Naive thymus-derived CD4-positive, alpha-beta T cell (primary cell): ENCODE results near the gene PDZD4. TPM values are rescaled to one million over a fixed set of nuclear protein-coding genes. Genes with fewer than 3 reads are reported as not detected.
A peak's percentile ranks its signal among the peaks of the same experiment; 100 is the strongest.

ENCODE experiments used
- ATAC-seq: fragments of 150-1000 bp; cut with Tn5 transposase; 2 replicates; pipeline ENCODE4 v1.10.0; 2021; ENCODE audit warnings: mild to moderate bottlenecking, moderate library complexity
- CTCF ChIA-PET: fragments of 350-600 bp; sonication (Branson Sonifier 250); formaldehyde crosslinking; loops from one replicate; lab custom pipeline; 2021; ENCODE audit warnings: antibody characterized with exemption; lab: Charles Lee
- POLR2A ChIA-PET: fragments of 350-600 bp; sonication (Branson Sonifier 250); formaldehyde crosslinking; loops from one replicate; lab custom pipeline; 2021; ENCODE audit warnings: antibody characterized with exemption, inconsistent platforms; lab: Charles Lee
- DNase-seq, 9 donors: peaks; one replicate each; pipeline versions ENCODE4 v3.0.0 to v3.0.0-alpha.2; 2020 to 2022; ENCODE audit warnings: mixed read lengths in 1 of 9
- H3K27ac ChIP-seq: one replicate; pipeline ENCODE4 v1.7.0; 2013; ENCODE audit warnings: mild to moderate bottlenecking, low read depth, low read length, moderate library complexity
- H3K27me3 ChIP-seq, 2 donors: one replicate each; pipeline ENCODE4 v1.7.0; 2013; ENCODE audit warnings: low read length in 2 of 2, mild to moderate bottlenecking in 2 of 2, moderate library complexity in 2 of 2; ENCODE audit not compliant: control insufficient read depth in 2 of 2, insufficient read depth in 2 of 2
- H3K36me3 ChIP-seq, 3 experiments: 1 replicate in 2 of 3; 2 replicates in 1 of 3; pipeline ENCODE4 v1.7.0; 2013; ENCODE audit warnings: low read length in 3 of 3, mild to moderate bottlenecking in 3 of 3, moderate library complexity in 1 of 3; ENCODE audit not compliant: insufficient read depth in 3 of 3, control insufficient read depth in 2 of 3
- H3K4me1 ChIP-seq, 2 donors: one replicate each; pipeline ENCODE4 v1.7.0; 2013; ENCODE audit warnings: low read length in 2 of 2, mild to moderate bottlenecking in 2 of 2, moderate library complexity in 1 of 2; ENCODE audit not compliant: control insufficient read depth in 2 of 2, insufficient read depth in 2 of 2
- H3K4me3 ChIP-seq: 2 replicates; pipeline ENCODE4 v1.7.0; 2013; ENCODE audit warnings: mild to moderate bottlenecking, low read length
- H3K9me3 ChIP-seq, 3 experiments: 1 replicate in 2 of 3; 2 replicates in 1 of 3; pipeline ENCODE4 v1.7.0; 2013; ENCODE audit warnings: low read length in 3 of 3; ENCODE audit not compliant: control insufficient read depth in 2 of 3
- H3K27ac Mint-ChIP-seq, 9 donors: one replicate each; pipeline ENCODE4 v1.8.0; 2020 to 2022; ENCODE audit warnings: mixed read lengths in 9 of 9, mild to moderate bottlenecking in 8 of 9, moderate library complexity in 5 of 9, inconsistent platforms in 2 of 9
- H3K27me3 Mint-ChIP-seq, 5 donors: one replicate each; pipeline ENCODE4 v1.8.0; 2021 to 2022; ENCODE audit warnings: mixed read lengths in 5 of 5, mild to moderate bottlenecking in 1 of 5
- H3K36me3 Mint-ChIP-seq, 5 donors: one replicate each; pipeline ENCODE4 v1.8.0; 2020 to 2022; ENCODE audit warnings: mixed read lengths in 5 of 5, mild to moderate bottlenecking in 3 of 5, inconsistent platforms in 1 of 5
- H3K4me1 Mint-ChIP-seq, 7 donors: one replicate each; pipeline ENCODE4 v1.8.0; 2020 to 2022; ENCODE audit warnings: mixed read lengths in 7 of 7, mild to moderate bottlenecking in 3 of 7, inconsistent platforms in 1 of 7
- H3K4me3 Mint-ChIP-seq, 10 donors: one replicate each; pipeline ENCODE4 v1.8.0; 2020 to 2022; ENCODE audit warnings: mild to moderate bottlenecking in 10 of 10, mixed read lengths in 10 of 10, moderate library complexity in 6 of 10, inconsistent platforms in 2 of 10
- H3K9me3 Mint-ChIP-seq, 11 donors: one replicate each; pipeline ENCODE4 v1.8.0; 2020 to 2022; ENCODE audit warnings: mixed read lengths in 11 of 11, mild to moderate bottlenecking in 4 of 11, inconsistent platforms in 1 of 11, moderate library complexity in 1 of 11
- intact Hi-C, 2 donors: fragments of 100-400 bp; cut with micrococcal nuclease; formaldehyde crosslinking; loops; one replicate each; pipeline ENCODE4 v1.15.1; 2023
- polyA plus RNA-seq, 2 donors: library from polyadenylated mRNA; unstranded; fragments of 300-500 nt; fragmentation: Illumina TruSeq; gene quantifications; one replicate each; pipeline ENCODE4 v1.2.3, GENCODE V29; 2021
- total RNA-seq, 6 experiments: library from RNA in 5 of 6; stranded (reverse) in 5 of 6; gene quantifications; 1 replicate in 5 of 6; 2 replicates in 1 of 6; pipeline ENCODE4 v1.2.3 and lab custom pipeline; 2021 to 2026

PDZD4 gene
- total and polyA plus RNA-seq, 7 experiments from 2014 or later, result 0.07 to 29.0 (median 0.51) TPM

- H3K27me3 ChIP-seq, result no peaks in the 10 kb centered on the region
- peaks cover 0 to 1% of the 10 kb centered on the region in 2 donors for H3K4me1 ChIP-seq
- H3K36me3 ChIP-seq, result no peaks in the 10 kb centered on the region
- DNase-seq, result no peak
- no peaks in the 10 kb centered on the region for H3K9me3 ChIP-seq
- no peak overlapping the region for H3K4me3 ChIP-seq
- POLR2A ChIA-PET, result no interaction called here
- H3K27ac Mint-ChIP-seq, result peak overlapping the region in 1 of 9 donors; percentile 33
- intact Hi-C loops, result no loop called here
- peaks cover 0 to 5% (median 0%) of the 10 kb centered on the region in 5 donors for H3K36me3 Mint-ChIP-seq
- CTCF ChIA-PET, result no interaction called here
- peaks cover 0 to 3% (median 0%) of the 10 kb centered on the region in 11 donors for H3K9me3 Mint-ChIP-seq
- H3K4me3 Mint-ChIP-seq, result no peak overlapping the region
- peaks cover 0 to 16% (median 12%) of the 10 kb centered on the region in 7 donors for H3K4me1 Mint-ChIP-seq
- no peak overlapping the region for H3K27ac ChIP-seq
- peaks cover 0 to 11% (median 6%) of the 10 kb centered on the region in 5 donors for H3K27me3 Mint-ChIP-seq
- ATAC-seq, result no peak
Observed at GRCh38 chrX:153873282-153874084, 43.1 kb upstream of the PDZD4 start.

- Mint-ChIP-seq H3K4me1 (peaks cover 0 to 11% (median 3%) of the 10 kb centered on the region in 7 donors), H3K9me3 (peaks cover 0 to 3% (median 0%) of the 10 kb centered on the region in 11 donors), H3K4me3 (no peak overlapping the region), H3K36me3 (peaks cover 0 to 5% (median 0%) of the 10 kb centered on the region in 5 donors), H3K27me3 (peaks cover 0 to 11% (median 4%) of the 10 kb centered on the region in 5 donors), H3K27ac (no peak overlapping the region)
- H3K27ac ChIP-seq, result no peak overlapping the region
- intact Hi-C loops, result no loop called here
- ChIA-PET CTCF (interaction anchor here (0.6 kb wide), 1 partner anchor 105 kb away, joined by 3 read pairs; no protein-coding TSS in a partner anchor), POLR2A (no interaction called here)
- no peaks in the 10 kb centered on the region for H3K4me1 ChIP-seq
- no peaks in the 10 kb centered on the region for H3K9me3 ChIP-seq
- no peak for DNase-seq
- no peaks in the 10 kb centered on the region for H3K36me3 ChIP-seq
- no peaks in the 10 kb centered on the region for H3K27me3 ChIP-seq
- no peak for ATAC-seq
- no peak overlapping the region for H3K4me3 ChIP-seq
Observed at GRCh38 chrX:153871946-153872878, 41.9 kb upstream of the PDZD4 start.

- H3K36me3 Mint-ChIP-seq, result peaks cover 0 to 5% (median 0%) of the 10 kb centered on the region in 5 donors
- peaks cover 0 to 3% (median 0%) of the 10 kb centered on the region in 11 donors for H3K9me3 Mint-ChIP-seq
- intact Hi-C loops, result no loop called here
- DNase-seq (no peak), ATAC-seq (no peak)
- Histone ChIP-seq H3K4me1 (no peaks in the 10 kb centered on the region), H3K9me3 (no peaks in the 10 kb centered on the region), H3K36me3 (no peaks in the 10 kb centered on the region), H3K27me3 (no peaks in the 10 kb centered on the region), H3K4me3 (no peak overlapping the region), H3K27ac (no peak overlapping the region)
- ChIA-PET CTCF (interaction anchor here (0.6 kb wide), 1 partner anchor 104 kb away, joined by 3 read pairs; no protein-coding TSS in a partner anchor), POLR2A (no interaction called here)
- H3K4me3 Mint-ChIP-seq, result no peak overlapping the region
- H3K4me1 Mint-ChIP-seq, result peaks cover 0 to 11% (median 3%) of the 10 kb centered on the region in 7 donors
- H3K27ac Mint-ChIP-seq, result no peak overlapping the region
- H3K27me3 Mint-ChIP-seq, result peaks cover 0 to 11% (median 4%) of the 10 kb centered on the region in 5 donors
Observed at GRCh38 chrX:153871451-153871850, 41.1 kb upstream of the PDZD4 start.

- H3K4me1 Mint-ChIP-seq, result peaks cover 0 to 8% (median 0%) of the 10 kb centered on the region in 7 donors
- Histone ChIP-seq H3K9me3 (no peaks in the 10 kb centered on the region), H3K4me1 (no peaks in the 10 kb centered on the region), H3K27me3 (no peaks in the 10 kb centered on the region), H3K27ac (no peak overlapping the region), H3K36me3 (no peaks in the 10 kb centered on the region), H3K4me3 (no peak overlapping the region)
- no peak for ATAC-seq
- no peaks in the 10 kb centered on the region for H3K9me3 Mint-ChIP-seq
- CTCF ChIA-PET, result no interaction called here
- H3K36me3 Mint-ChIP-seq, result no peaks in the 10 kb centered on the region
- intact Hi-C loops, result no loop called here
- no peak overlapping the region for H3K27ac Mint-ChIP-seq
- peaks cover 0 to 11% (median 4%) of the 10 kb centered on the region in 5 donors for H3K27me3 Mint-ChIP-seq
- no peak for DNase-seq
- POLR2A ChIA-PET, result no interaction called here
- no peak overlapping the region for H3K4me3 Mint-ChIP-seq
Observed at GRCh38 chrX:153870791-153871360, 40.5 kb upstream of the PDZD4 start.

- no peaks in the 10 kb centered on the region for H3K27me3 ChIP-seq
- H3K9me3 Mint-ChIP-seq, result no peaks in the 10 kb centered on the region
- H3K27me3 Mint-ChIP-seq, result peaks cover 0 to 11% (median 4%) of the 10 kb centered on the region in 5 donors
- H3K4me1 ChIP-seq, result no peaks in the 10 kb centered on the region
- H3K4me3 ChIP-seq, result no peak overlapping the region
- H3K36me3 ChIP-seq, result no peaks in the 10 kb centered on the region
- H3K9me3 ChIP-seq, result no peaks in the 10 kb centered on the region
- no peak overlapping the region for H3K4me3 Mint-ChIP-seq
- ChIA-PET CTCF (no interaction called here), POLR2A (no interaction called here)
- H3K27ac ChIP-seq, result no peak overlapping the region
- ATAC-seq, result no peak
- no peak overlapping the region for H3K27ac Mint-ChIP-seq
- DNase-seq, result no peak
- no peaks in the 10 kb centered on the region for H3K36me3 Mint-ChIP-seq
- H3K4me1 Mint-ChIP-seq, result peaks cover 0 to 8% (median 0%) of the 10 kb centered on the region in 7 donors
- intact Hi-C loops, result no loop called here
Observed at GRCh38 chrX:153870288-153870690, 39.9 kb upstream of the PDZD4 start.

GRCh38 chrX:153869473-153870287 is 39.3 kb upstream of the PDZD4 start:
- Histone ChIP-seq H3K27ac (no peak overlapping the region), H3K9me3 (no peaks in the 10 kb centered on the region), H3K4me1 (no peaks in the 10 kb centered on the region), H3K36me3 (no peaks in the 10 kb centered on the region), H3K27me3 (no peaks in the 10 kb centered on the region), H3K4me3 (no peak overlapping the region)
- Mint-ChIP-seq H3K9me3 (no peaks in the 10 kb centered on the region), H3K4me3 (no peak overlapping the region), H3K27me3 (peaks cover 0 to 7% (median 1%) of the 10 kb centered on the region in 5 donors), H3K36me3 (no peaks in the 10 kb centered on the region), H3K4me1 (peaks cover 0 to 2% (median 0%) of the 10 kb centered on the region in 7 donors), H3K27ac (no peak overlapping the region)
- ChIA-PET POLR2A (no interaction called here), CTCF (no interaction called here)
- DNase-seq, result no peak
- no peak for ATAC-seq
- intact Hi-C loops, result no loop called here
